GM18499 (cell line): ENCODE results near the gene NABP1.
A peak's percentile ranks its signal among the peaks of the same experiment; 100 is the strongest.

Experiments
- ATAC-seq: cut with Tn5 transposase; IDR thresholded peaks from one replicate; pipeline ENCODE4 v1.9.1; 2021; ENCODE audit warnings: moderate number of reproducible peaks; ENCODE audit not compliant: insufficient read depth, unreplicated experiment

Gene NABP1

DNA sequence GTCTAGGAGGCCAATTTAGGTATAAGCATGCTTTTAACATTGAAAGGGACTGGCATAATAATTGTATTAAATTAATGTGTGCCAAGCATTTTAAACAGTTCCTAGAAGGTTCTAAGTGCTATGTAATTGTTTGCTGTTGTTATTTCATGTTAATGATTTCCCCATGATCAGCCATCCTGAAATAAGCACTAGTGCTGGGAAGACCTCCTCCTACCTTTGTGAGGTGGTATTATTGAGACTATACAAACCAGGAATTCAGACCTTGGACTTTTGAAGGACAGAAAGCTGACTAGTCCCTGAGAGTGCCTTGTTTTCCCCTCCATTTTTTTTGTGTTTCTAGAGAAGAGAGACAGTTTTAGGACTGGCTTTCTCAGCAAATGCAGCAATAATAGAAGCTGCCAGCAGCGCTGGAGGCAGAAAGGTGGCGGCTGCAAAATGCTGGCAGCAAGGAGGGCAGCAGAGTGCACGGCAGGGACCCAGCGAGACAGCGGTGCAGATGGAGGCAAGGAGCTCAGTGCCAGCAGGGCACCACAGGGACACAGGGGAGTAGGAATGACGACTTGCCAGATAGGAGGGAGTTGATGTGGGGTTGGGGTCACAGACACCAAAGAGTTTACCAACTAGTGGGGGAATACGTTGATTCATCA lies 25.3 kb downstream of the NABP1 start:
- ATAC-seq: no peak

DNA sequence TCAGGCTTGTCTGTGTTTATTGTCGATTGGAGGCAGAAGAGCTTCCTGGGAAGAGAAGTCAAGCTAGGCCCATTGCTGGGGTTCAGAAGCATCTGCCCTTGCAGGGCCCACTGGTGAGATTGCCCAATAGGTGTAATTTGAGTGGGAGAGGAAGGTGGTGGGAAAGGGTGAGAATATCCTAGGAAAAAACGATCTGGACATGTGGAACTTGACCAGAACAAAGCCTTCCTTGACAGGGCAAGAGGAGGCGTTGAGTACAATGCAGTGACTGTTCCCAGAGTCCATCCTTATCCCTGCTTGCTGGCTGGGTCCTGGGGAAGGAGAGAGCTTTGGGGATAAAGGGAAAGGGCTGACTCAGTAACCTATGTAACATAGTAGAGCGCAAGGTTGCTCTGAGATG lies 27.1 kb downstream of the NABP1 start:
- no peak for ATAC-seq

DNA sequence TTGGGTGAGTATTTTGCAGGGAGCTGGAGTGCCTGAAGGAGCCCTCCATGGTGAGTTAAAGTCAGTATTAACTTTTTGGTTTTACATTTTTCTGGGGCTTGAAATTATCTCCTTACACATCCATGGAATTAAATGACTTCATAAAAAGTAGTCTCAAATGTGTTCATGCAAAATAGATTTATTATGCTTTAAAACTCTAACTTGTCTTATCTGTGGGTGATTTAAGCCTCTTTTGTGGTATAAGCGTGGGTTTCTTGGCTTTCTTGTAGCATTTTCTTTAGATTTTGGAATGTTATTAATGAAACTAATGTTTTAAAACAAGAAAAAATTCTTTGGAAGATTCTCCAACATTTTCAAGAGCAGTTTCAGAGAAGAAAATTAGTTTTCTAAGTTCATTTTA lies 27.8 kb downstream of the NABP1 start:
- no peak for ATAC-seq

DNA sequence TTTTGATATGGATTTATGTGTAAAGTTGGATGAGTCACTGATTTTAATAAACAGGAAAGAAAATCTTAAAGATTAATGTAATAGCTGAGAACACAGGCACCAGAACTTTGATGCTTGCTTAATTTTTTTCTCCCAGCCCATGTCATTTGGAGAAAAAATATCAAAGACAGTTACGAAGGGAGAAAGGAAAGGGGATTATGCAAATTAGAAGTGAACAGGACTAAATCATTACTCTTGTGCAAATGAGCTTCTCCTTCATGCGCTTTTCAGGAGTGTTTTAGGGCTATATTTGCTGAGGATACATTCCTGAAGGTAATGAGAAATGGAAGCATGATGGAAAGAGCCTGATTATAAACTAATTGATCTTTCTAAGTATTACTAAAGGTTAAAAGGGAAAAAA lies 28.9 kb downstream of the NABP1 start:
- no peak for ATAC-seq

DNA sequence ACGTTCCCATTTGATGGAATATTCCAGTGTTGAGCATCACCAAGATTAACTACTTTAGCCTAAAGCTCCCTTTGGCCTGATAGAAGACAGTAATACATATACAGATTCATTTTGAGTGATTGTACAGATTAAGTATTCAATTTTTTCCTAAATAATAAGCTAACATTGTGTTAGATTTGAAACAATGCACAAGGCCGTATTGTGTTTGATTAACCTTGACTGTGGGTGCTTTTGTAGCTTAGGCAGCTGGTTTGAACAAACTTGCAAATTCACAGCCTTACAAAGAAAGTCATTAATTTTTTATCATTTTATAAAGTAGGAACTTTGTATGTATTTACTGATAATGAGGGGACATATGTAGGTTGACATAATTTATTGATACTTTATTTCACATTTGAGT lies 29.6 kb downstream of the NABP1 start:
- ATAC-seq: no peak

DNA sequence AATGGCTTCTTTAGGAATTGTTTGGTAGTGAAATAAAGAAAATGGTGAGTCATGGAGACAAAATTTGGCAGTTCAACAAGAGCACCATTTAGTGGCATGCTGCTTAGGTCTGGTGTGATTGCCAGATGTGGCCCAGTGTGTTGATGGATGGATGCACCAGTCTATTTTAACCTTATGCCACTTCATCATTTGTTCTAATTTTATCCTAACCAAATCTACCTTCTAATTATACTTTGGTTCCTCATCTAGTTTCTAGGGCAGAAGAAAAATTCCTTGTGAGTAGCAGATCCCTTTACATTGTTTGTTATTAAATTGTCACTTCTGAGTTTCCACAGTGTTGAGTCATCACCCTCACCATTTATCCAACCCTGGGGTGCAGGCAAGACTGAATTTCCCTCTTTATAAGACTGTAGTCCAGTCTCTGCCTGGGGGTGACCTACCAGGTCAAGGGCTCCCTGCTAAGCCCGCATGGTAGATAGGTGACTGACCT lies 32.5 kb downstream of the NABP1 start:
- ATAC-seq: no peak

DNA sequence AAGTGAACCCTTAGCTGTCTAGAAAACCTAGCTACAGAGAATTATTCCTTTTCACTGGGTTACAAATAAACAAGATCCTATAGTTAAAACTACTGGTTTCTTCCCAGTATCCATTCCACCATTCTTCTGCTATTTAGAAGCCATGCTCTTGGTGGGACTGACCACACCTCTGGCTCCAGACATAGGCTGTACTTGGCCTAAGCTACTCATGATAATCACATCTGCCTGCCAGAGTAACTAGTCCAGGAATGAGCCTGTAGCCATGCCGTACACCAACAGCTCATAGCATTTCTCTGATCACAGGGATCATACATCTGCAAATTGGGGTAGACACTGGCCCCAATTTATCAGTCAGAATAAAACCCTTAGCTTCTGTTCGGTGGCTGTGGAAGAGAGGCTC lies 33.7 kb downstream of the NABP1 start:
- no peak for ATAC-seq

DNA sequence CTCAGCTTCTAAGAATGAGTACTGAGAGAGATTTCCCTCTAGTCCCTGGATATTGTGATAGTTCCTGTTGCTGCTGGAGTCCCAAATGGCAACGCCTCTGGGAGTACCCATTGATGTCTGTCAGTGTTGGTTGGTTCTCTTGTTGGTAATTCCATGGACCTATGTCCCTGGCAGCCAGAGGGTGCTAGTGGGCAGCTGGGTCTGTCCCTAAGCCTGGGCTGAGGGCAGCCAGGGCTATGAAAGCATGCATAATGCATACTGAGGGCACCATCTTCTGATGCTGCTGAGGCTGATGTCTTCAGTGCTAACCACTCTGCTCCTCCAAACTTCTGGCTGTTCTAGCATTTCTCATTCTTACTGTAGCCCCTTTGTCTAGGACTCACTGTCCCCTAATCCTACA lies 35.9 kb downstream of the NABP1 start:
- no peak for ATAC-seq

DNA sequence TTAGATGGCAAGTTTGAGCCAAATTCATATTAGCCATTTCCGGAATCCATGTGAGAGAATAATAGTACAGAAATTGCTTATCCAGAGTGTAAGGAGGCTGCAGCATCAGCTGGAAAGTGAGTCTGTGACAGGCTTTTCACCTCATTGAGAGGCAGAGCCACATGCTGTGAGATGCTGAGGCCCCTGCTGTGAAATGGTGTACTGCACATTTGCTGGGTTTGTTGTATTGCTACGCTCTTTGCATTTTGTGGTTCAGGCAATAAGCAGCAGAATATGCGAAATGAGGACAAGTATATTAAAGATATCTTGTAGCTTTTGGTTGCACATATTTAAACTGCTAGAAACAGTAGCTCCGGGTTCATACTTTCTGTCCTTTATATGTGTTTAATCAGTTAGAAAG lies 37.0 kb downstream of the NABP1 start:
- no peak for ATAC-seq

DNA sequence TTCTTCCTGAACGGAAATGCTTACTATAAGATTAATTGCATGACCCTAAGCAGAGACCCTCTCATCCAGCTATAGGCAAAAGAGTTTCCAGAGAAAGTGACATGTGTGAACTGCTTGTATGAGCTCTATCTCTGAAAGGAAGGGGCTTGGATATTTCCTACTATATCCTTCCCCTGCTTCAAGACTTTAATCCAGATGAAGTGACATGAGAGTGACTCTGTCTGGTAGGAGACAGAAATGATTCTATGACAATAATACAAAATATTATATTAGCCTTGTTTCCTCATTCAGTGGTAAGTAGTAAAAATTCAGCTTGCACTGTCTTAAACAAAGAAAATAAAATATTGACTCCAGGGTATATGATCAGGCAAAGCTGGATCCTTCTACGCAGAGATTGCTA lies 37.5 kb downstream of the NABP1 start:
- no peak for ATAC-seq

DNA sequence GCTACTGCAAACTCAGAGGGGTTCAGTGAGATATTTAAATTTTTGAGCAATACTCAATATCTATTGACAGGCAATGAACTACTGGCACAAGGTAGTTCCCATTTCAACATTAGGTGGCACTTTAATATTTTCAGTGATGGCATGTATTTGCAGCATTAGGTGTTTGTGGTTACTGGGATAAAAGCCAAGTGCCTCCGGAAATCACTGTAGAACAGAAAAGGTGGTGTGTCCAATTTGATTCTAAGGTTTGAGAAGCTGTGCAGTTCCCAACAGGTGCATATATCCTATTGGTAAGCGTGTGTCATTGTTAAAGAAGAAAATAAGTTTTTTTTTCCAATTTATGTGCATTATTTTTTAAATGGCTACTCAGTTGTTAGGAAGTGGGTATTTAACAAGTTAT lies 41.3 kb downstream of the NABP1 start:
- no peak for ATAC-seq

DNA sequence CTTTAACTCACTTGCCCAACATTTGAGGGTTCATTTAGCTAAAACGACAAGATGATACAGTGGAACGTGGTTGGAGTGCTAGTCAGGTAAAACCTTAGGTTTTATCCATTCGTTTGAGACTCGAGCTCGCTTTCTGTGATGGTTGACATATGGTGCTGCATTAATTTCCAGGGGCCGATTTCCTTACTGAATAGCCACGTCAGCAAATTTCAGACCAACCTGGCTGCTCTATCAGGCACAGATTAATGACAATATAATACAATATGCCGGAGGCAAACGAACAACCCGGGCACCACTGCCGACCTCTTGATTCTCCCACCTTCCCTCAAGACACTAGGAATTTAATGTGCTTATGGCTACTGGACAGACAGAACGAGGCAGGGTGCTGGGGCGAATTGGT lies 42.0 kb downstream of the NABP1 start:
- ATAC-seq: no peak

DNA sequence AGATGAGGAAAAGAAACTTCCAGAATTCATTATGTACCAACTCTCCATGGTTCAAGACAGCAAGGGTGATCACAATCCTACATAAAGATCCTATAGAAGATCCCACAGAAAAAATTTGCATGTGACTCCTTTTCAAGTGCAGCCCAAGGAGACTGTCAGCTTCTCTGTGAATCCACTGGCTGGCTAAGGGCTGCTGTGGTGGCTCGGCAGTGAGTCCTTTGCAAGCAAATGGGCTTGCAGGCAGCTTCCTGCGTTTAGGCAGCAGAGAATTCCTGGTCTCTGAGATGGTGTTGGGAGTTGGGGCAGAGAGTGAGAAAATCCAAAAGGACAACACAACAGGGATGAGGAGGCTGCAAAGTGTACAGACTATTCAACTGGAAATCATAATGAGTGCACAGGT lies 43.4 kb downstream of the NABP1 start:
- ATAC-seq: no peak

DNA sequence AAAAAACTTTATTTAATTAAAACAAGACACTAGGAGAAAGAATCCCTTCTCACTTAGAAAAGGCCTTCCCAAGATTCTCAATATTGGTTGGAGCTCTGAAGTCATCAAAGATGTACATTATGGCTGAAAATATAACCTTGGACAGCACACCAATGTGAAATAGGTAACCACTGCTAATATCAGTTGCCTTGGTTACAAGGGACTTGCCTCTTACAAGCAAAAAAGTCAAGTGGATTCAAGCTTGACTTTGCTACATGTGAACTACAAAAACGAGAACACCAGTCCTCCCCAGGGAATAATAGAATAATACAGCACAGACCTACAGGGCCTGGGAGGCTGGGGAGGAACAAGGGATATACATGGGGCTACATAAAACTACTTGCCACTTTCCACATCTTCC lies 46.1 kb downstream of the NABP1 start:
- peak; percentile 85 for ATAC-seq

DNA sequence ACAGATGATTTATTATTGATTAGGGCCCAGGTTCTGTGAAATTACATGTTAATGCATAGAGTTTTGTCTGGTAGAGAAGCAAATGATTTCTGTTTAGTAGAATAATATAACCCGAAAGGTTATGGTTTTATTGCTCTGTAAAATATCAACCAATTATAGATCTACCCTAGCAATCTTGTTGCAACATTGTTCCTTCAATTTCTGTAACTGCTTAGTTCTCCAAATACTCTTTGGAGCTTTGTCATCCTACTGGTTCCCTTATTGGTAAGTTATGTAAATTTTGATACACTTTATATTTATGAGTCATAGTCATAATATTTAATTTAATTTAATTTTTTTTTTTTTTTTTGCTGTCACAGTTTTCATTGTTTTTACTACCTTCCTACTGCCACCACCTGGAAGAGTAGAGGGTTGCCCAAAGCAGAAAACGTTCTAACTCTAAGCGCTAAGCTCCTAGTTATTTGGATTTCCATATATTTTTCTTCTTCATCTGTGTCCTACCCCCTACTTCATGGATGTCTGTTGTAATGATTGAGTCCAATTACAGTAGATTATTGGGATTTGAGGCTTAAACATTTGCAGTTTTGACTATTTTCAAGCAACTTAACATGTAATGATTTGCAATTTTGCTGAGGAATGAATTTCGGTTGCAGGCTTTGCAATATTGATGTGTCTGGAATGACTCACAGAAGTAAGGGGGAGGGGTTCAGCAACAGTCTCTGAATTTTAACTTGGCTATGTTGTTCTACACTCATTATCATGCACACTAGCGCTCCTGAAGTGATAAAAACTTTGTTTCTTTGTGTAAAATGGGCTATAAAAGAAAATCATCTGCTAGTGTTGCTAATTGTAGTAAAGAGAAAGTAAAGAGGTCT lies 51.1 kb downstream of the NABP1 start:
- ATAC-seq: no peak

DNA sequence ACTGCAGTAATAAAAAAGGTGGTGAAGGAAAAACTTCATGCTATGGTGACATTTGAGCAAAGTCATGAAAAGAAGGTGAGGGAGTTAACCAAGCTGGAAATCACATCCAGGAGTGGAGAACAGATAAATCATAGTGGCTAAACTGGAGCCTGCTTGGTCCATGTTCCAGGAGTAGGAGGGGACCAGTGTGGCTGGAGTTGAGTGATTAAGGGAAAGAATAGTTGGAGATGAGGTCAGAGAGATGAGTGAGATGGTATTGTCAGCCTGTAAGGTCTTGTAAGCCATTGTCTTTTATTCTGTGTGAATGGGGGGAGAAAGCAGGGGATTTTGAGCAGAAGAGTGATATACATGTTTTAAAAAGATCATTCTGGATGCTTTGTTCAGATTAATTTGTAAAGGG lies 52.3 kb downstream of the NABP1 start:
- no peak for ATAC-seq
